SH-SY5Y (cell line): ENCODE data around the gene SLC4A4.

Experiments
- GATA2 ChIP-seq: IDR thresholded peaks from 2 replicates; pipeline ENCODE4 v1.6.1; 2011; ENCODE audit warnings: mild to moderate bottlenecking, low read depth, low read length
- GATA3 ChIP-seq: IDR thresholded peaks from 2 replicates; pipeline ENCODE4 v1.6.1; 2011; ENCODE audit warnings: low read depth, mild to moderate bottlenecking, low read length, moderate library complexity

The SLC4A4 gene

DNA sequence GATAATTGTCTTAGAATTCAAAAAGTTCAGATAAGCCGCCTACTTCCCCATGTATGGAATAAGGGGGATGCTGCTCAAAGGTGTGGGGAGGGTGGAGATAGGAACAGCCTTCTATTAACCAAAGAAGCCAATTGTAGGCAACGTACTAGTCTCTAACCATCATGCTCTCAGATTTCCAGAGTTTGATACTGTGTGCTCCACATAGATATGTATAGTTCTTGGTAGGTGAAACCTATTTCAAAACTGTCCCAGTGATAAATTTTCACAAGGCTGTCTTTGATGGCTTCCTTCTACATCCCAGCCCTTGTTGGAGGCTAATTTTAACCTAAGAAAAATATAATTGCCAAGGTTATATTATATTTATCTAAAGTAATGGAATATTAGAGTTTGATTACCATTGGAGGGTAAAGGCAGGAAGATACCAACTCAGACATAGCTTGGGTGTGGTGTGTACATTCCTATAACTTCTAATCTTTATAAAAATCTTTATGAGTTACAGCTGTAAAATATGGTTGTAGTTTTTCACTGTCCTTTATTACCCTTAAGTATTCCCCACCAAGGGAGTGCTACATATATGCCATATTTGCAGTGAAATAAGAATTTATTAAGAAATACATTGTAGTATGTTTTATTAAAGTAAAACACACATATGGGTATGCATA is 87.7 kb downstream of the SLC4A4 start:
- no peak for TF ChIP-seq GATA3
- TF ChIP-seq GATA2, result no peak

DNA sequence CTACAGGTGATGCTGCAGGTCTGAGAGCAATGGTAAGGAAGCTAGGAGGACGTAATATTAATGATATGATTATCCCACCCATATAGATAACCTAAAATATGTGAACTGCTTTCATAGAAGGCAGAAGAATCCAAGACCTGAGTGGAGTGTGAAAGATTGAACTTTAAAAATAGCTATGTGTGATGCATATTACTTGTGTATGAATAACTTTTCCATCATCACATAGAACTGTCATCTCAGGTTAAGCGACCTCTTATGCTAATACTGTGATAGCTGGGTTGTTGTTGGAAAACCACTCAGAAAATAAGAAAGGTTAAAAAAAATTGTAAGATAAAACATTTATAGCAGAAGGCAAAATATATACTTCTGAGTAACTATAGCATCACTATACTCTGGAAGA is 90.3 kb downstream of the SLC4A4 start:
- TF ChIP-seq GATA2, result no peak
- TF ChIP-seq GATA3, result no peak

DNA sequence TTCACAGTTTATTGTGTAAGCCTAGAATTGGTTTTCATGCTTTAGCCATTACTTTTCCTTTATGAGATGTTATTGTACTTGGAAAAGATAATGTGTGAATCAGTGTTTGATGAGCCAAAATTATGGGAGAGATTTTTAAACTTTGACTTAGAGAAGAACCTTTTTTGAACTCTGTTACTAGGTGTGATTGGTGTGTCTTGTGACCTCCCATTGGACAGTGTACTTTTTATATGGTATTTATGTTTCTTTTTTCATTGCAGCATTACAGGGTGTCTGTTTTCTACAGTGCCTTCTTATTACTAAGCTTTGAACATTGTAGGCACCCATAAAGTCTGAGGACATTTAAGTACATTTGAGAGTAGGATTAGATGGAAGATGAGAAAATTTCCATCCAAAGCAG is 91.1 kb downstream of the SLC4A4 start:
- TF ChIP-seq GATA3 (no peak), GATA2 (no peak)

DNA sequence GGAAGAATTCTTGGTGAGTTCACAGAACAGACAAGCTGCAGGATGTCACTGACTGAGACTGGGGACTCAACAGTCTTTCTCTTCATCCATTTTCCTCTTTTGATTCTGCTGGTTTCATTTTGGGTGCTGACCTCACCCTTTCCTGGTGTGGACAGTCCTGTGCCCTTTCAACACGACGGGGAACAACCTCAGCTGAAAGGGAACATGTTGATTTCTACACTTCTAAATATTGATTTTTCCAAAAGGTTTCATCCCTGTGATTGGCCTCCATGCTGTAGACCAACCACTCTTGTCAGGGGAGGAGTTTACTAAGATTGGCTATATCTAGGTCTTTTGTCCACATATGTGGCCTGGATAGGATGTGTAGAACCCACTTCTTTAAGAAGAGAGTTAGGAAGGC is 91.8 kb downstream of the SLC4A4 start:
- TF ChIP-seq GATA3 (no peak), GATA2 (no peak)

DNA sequence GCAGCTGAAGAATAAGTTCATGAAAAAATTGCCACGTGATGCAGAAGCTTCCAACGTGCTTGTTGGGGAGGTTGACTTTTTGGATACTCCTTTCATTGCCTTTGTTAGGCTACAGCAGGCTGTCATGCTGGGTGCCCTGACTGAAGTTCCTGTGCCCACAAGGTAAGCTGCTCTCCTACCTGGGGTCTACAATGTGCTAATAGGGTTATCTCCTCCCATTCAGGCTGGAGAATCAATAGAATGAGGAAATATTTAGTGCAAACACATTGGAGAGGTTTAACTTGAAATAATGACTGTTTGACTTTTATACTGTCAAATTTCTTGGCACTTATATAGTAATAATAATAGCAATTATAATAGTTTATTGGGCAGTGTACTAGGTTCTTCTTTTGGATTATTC is 101.8 kb downstream of the SLC4A4 start:
- TF ChIP-seq GATA2 (no peak), GATA3 (no peak)

DNA sequence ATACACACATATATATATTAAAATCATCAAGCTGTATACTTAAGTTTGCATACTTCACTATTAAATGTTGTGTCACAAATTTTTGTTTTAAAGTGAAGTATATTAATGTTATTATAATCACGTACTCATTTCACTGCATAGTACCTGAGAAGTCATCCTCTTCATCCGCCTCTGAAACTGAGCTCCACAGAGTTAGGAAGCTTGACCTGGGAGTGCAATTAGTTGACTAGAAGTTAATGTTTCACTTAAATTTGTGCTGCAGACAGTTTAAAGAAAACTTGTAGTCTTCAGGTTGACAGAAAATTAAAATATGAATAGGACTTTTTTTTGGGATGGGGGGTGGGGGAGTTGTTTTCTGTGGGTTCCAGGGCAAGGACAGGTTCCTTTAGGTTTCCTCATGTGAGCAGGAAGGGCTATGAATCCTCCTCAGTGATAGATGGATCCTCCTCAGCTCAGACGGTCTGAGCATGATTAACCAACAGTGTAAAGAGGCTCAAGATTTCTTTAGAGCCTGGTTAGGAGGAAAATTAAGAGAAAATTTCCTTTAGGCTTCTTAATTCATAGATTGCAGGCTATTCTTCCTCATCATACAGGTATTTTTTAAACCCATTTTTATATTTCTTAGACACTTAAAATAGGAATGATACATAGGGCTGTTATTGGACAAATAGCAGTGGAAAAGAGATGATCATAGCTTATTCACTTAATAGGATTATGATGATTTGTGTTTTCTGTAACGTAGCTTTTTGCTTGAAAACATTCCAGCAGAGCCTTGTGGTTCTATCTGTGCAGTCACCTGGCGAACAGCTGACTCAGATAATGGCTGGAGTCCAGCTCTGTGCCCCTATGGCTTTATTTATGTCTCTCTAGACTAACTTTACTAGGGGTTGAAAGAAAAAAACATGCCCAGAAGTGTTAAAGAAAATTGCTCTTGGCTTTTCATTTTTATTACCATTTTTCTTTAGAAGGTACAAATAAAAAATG is 102.7 kb downstream of the SLC4A4 start:
- TF ChIP-seq GATA2 (no peak), GATA3 (no peak)

DNA sequence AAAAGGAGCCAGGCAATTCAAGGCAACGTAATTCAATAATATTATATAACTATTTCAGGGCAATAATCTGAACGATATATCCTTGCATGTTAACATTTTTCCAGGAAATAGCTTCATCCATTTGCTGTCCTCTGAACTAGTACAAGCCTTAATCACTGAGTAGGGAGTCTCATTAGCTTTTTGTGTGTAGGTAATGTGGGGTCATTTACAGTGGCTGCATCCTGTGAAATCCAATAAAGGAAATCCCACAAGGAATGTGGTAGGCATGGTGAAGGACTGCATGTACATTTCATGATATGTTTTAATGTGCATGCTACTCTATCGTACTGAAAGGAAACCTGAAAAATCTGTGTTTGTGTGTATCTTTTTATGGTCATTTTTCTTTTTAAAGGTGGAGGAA is 103.5 kb downstream of the SLC4A4 start:
- TF ChIP-seq GATA3, result no peak
- no peak for TF ChIP-seq GATA2

DNA sequence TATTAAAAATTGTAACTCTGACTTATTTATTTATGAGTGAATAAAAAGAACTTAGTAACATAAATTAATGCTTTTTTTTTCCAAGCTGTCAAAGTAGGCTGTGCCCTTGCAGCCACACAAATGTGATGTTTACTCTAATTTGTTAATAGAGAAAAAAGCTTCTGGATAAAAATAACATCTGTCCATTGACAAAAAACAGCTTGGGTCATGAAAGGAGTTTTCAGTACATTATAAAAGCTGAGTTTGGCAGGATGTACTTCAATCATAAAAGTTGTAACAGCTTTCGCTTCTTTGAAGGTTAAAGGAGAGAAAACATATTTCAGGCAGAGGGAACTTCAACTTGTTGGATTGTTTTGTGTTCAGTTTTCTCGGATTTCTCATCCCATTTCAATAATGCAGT is 105.6 kb downstream of the SLC4A4 start:
- TF ChIP-seq GATA2 (no peak), GATA3 (no peak)

DNA sequence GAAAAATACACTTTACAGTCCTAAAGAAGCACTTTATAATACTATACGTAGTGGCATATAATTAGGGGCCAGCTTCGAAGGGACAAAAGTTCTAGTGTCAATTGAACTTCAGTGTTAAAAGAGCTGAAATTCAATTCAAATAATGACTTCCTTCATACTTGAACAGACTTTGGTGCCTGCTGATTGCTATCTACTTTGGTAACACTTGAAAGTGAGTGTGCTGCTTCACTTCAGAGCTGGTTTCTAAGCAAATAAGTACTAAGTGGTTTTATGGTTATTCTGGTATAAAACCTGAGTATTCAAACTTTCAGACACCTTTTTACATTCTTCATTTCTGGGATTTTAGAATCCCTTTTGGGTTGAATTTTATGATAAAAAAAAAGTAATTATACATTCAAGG is 107.0 kb downstream of the SLC4A4 start:
- no peak for TF ChIP-seq GATA3
- no peak for TF ChIP-seq GATA2

DNA sequence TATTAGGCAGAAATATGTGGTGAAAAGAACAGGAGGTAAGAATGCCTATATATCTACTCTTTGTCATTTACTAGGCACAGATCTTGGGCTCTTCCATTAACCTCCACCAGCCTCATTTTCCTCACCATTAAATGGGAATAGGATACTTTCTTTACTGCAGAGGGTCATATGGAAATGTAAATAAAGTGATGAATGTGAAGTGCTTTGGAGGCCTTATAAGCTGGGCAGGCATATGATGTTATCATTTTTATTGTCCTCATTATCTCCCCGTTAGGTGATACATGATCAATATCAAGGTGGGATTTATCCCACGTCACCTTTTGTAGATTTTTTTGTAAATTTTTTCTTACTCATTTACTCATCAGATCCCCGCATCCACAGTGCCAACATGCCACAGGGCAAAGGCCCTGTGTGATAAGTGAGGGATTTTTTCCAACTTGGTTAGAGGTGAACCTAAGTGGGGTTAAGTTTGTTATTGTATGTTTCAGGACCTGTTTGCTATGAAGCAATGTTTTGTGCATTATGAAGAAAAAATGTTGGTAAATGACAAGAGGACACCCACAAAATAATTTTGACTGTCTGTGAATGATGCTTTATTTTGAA is 107.8 kb downstream of the SLC4A4 start:
- no peak for TF ChIP-seq GATA3
- TF ChIP-seq GATA2, result no peak

DNA sequence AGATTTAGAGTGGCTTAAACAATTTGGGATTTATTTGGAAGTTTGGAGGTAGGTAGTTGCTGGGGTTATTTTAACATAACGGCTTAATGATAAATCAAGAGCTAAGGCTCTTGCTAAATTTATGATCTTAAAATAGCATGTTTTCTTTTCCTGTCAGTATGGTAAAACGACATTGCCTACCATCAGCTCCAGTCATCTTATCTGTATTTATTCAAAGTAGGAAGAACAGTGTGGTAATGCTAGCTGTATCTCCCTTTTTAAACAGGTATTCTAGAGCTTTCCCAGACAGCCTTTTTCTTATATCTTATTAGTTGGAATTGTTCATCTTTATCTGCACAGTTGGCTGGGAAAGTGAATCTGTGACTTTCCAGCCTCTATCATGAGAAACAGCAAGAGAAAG is 110.2 kb downstream of the SLC4A4 start:
- TF ChIP-seq GATA2 (no peak), GATA3 (no peak)

DNA sequence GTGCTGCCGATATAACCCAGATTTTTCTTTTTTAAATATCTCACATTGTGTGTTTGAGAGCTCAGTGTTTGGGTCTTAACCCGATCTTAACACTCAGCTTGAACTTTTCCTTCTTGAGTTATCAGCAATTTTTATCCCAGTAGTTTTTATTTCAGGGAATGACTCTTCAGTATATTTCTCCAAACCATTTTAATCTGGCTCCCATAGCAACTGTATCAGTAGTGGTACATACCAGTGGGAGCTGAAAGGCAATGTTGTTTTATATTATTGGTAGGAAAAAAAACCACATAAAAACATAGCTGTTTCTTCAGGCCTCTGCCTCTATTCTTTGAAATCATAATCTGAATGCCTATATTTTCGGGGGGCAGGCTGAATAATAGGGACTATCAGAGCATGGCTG is 111.1 kb downstream of the SLC4A4 start:
- TF ChIP-seq GATA2, result no peak
- TF ChIP-seq GATA3, result no peak

DNA sequence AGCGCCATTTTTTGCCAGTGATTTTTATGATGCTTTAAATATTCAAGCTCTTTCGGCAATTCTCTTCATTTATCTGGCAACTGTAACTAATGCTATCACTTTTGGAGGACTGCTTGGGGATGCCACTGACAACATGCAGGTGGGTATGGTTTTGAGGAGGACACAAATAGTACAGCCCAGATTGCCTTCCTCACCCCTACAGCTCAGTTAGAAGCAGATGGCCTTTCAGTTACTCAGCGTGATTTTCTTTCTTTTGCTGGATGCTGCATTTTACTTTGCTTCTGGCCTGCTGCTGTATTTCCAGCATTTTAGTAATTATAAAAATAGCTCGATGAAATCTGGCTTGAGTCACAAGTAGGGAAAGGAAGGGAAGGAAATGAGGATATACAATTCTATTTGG is 114.7 kb downstream of the SLC4A4 start:
- TF ChIP-seq GATA3, result no peak
- no peak for TF ChIP-seq GATA2

DNA sequence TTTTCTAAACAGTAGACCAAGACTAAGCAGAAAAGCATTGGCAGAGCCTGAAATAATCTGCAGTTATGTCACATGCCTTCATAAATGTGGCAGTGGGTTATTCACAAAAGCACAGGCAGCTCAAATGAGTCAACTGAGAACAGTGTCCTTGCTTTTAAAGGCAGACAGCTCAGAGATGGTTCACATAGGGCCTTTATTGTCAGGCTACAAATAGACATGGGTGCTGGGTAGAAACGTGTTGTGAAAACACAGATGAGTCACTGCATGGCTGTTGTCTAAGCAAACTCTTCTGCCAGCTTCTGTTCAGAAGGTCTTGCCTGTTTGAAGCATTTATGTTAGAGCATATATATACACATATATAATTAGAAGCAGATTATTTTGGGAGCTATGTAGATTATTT is 118.0 kb downstream of the SLC4A4 start:
- no peak for TF ChIP-seq GATA2
- no peak for TF ChIP-seq GATA3
